Thyroid gland (tissue), 4 donors: Measurements from ENCODE around the gene CTR9. TPM values are rescaled to one million over a fixed set of nuclear protein-coding genes. Genes with fewer than 3 reads are reported as not detected.

Source experiments
- DNase-seq, 2 donors: peaks; one replicate each; pipeline ENCODE4 v3.0.0-alpha.2; 2019
- H3K27ac ChIP-seq, 3 donors: fragments of 200-600 bp; sonication (generic); 1 replicate in 2 of 3; 2 replicates in 1 of 3; pipeline ENCODE4 v1.5.1; 2016 to 2019; ENCODE audit warnings: mild to moderate bottlenecking in 1 of 3, moderate library complexity in 1 of 3
- H3K27me3 ChIP-seq: fragments of 200-600 bp; sonication (generic); one replicate; pipeline ENCODE4 v1.5.1; 2019
- H3K36me3 ChIP-seq, 2 donors: fragments of 200-600 bp; sonication (generic); one replicate each; pipeline ENCODE4 v1.5.1; 2016 to 2019
- H3K4me1 ChIP-seq, 2 donors: fragments of 200-600 bp; sonication (generic); one replicate each; pipeline ENCODE4 v1.5.1; 2017 to 2019
- H3K4me3 ChIP-seq, 3 donors: fragments of 200-600 bp; sonication (generic); replicated peaks in 1 of 3; 1 replicate in 2 of 3; 2 replicates in 1 of 3; pipeline ENCODE4 v1.5.1; 2016; ENCODE audit warnings: mild to moderate bottlenecking in 1 of 3
- H3K9me3 ChIP-seq: fragments of 200-600 bp; sonication (generic); one replicate; pipeline ENCODE4 v1.5.1; 2017
- POLR2A ChIP-seq, 2 donors: fragments of 450-650 bp; IDR thresholded peaks; one replicate each; pipeline ENCODE4 v1.6.1; 2017; ENCODE audit warnings: antibody characterized with exemption in 2 of 2, mild to moderate bottlenecking in 2 of 2, moderate library complexity in 1 of 2
- WGBS, 2 donors: methylation state at CpG; one replicate each; pipeline ENCODE4 v1.1.5; 2017; 5-methylcytosine and 5-hydroxymethylcytosine counted together
- intact Hi-C: fragments of 100-400 bp; cut with DNase I; formaldehyde crosslinking; loops from one replicate; pipeline ENCODE4 v1.15.1; 2023
- total RNA-seq, 4 donors: library from RNA; depleted of rRNA; stranded (reverse); fragments of >200 nt; gene quantifications; one replicate each; pipeline ENCODE4 v1.2.3, GENCODE V29; 2016
- TF ChIP-seq, protein P1 (sequence below), 6 experiments: fragments of 200-600 bp in 3 of 6; fragments of 450-650 bp in 3 of 6; sonication (generic) in 3 of 6; IDR thresholded peaks; one replicate each; pipeline ENCODE4 v1.5.1; 2016 to 2019; ENCODE audit warnings: antibody characterized with exemption in 6 of 6, mild to moderate bottlenecking in 2 of 6, inconsistent platforms in 1 of 6, moderate library complexity in 1 of 6

CTR9 gene
- total RNA-seq, 4 donors from 2014 or later, result 28.9 to 35.3 (median 31.7) TPM

DNA sequence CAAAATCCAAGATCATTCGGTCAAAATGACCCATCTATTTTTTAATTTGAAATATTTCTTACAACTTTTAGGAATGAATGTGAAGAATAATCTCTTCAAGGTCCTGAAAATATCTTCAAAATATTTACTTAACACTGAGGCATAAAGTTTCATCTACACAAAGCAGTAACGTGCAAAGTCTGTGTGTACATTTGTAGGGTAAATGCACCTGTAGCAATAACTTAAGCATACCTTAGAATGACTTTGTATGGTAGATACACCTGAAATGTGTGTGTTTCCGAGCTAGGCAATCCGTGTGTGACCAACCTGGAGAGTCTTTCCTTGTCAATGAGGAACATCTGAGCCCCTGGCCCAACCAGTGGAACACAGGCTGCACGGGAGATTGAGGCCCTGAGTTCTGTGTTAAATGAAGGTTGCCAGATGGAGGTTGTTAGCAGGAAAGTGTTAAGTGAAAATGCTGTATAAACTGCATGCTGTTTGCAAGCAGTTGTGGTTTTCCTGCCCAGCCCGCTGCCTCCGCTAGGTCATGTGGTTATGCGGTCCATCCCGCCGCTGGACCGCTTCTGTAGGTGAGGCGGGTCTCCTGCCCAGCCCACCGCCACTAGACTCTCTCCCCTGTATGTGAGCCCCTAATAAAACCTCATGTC is 7.6 kb upstream of the CTR9 start:
- H3K4me3 ChIP-seq, result no peak overlapping the region
- DNase-seq, result no peak
- no peak overlapping the region for H3K27ac ChIP-seq
- no peaks in the 10 kb centered on the region for H3K27me3 ChIP-seq
- TF ChIP-seq, protein P1, sequence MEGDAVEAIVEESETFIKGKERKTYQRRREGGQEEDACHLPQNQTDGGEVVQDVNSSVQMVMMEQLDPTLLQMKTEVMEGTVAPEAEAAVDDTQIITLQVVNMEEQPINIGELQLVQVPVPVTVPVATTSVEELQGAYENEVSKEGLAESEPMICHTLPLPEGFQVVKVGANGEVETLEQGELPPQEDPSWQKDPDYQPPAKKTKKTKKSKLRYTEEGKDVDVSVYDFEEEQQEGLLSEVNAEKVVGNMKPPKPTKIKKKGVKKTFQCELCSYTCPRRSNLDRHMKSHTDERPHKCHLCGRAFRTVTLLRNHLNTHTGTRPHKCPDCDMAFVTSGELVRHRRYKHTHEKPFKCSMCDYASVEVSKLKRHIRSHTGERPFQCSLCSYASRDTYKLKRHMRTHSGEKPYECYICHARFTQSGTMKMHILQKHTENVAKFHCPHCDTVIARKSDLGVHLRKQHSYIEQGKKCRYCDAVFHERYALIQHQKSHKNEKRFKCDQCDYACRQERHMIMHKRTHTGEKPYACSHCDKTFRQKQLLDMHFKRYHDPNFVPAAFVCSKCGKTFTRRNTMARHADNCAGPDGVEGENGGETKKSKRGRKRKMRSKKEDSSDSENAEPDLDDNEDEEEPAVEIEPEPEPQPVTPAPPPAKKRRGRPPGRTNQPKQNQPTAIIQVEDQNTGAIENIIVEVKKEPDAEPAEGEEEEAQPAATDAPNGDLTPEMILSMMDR (IDR thresholded peaks at IDR 0.05), result no peak
- TF ChIP-seq POLR2A (IDR thresholded peaks at IDR 0.05), result no peak
- no peaks in the 10 kb centered on the region for H3K36me3 ChIP-seq
- no peaks in the 10 kb centered on the region for H3K4me1 ChIP-seq
- no peaks in the 10 kb centered on the region for H3K9me3 ChIP-seq
- intact Hi-C loops, result no loop called here
- 85 to 86% methylated on average over 13 of the region's 13 CpGs for WGBS, 2 donors

DNA sequence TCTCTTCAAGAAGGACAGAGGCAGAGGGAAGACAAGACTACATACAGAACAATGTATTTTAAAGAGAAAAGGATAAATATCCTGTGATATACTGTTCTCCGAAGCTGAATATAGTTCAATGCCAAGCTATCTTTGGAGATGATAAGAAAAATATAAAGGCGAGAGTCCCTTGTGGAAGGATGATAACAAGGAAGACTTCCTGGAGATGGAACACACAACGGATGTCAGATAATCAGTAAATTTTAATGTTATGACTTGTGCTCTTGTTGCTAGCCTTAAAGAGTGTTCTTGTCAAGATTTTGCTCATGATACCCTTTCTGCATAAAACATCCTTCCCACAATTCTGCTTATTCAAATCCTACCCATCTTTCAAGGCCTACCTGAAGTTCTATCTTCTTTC is 6.8 kb upstream of the CTR9 start:
- no peak for DNase-seq
- 88 to 92% methylated on average over 3 of the region's 3 CpGs for WGBS, 2 donors
- Histone ChIP-seq H3K27me3 (no peaks in the 10 kb centered on the region), H3K9me3 (no peaks in the 10 kb centered on the region), H3K4me1 (no peaks in the 10 kb centered on the region), H3K4me3 (no peak overlapping the region), H3K36me3 (no peaks in the 10 kb centered on the region), H3K27ac (no peak overlapping the region)
- intact Hi-C loops, result no loop called here
- TF ChIP-seq, protein P1 (IDR thresholded peaks at IDR 0.05), result no peak
- TF ChIP-seq POLR2A (IDR thresholded peaks at IDR 0.05), result no peak

DNA sequence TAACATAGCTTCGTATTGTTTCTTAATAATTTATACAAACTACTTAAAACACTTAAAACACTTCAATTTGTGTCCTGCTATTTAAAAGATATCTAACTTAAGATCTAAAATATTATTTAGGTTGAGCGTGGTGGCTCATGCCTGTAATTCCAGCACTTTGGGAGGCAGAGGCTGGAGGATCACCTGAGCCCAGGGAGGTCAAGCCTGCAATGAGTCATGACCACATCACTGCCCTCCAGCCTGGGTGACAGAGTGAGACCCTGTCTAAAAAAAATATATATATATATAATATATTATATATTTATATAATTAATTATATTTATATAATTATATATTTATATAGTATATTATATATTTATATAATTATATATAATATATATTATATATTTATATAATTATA is 4.2 kb upstream of the CTR9 start:
- no peaks in the 10 kb centered on the region for H3K9me3 ChIP-seq
- WGBS, 2 donors, result 97 to 98% methylated on average over 2 of the region's 2 CpGs
- no peak overlapping the region for H3K4me3 ChIP-seq
- peaks cover 2 to 3% of the 10 kb centered on the region in 2 donors for H3K4me1 ChIP-seq
- intact Hi-C loops, result no loop called here
- DNase-seq, result no peak
- H3K27ac ChIP-seq, result no peak overlapping the region
- H3K27me3 ChIP-seq, result no peaks in the 10 kb centered on the region
- no peaks in the 10 kb centered on the region for H3K36me3 ChIP-seq
- TF ChIP-seq POLR2A (IDR thresholded peaks at IDR 0.05), result no peak
- TF ChIP-seq, protein P1 (IDR thresholded peaks at IDR 0.05), result no peak

DNA sequence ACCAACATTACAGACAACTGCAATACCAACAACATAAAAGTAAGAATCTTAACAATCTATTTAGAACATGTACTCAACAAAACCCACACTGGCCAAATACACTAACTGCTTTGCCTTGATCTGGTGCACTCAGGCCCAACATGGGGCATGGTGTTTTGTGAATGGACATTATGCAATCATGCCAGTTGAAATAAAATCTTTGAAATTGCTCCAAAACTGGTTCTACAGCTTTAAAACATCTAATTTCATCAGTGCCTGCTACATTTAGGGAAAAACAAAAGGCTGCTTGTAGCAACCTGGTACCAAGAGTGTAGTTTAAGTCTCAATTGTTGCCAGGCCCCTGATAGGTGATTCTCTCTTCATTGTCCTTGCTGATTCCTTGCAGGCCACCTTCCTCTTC is 3.3 kb upstream of the CTR9 start:
- TF ChIP-seq POLR2A (IDR thresholded peaks at IDR 0.05), result no peak
- TF ChIP-seq, protein P1 (IDR thresholded peaks at IDR 0.05), result no peak
- Histone ChIP-seq H3K27ac (no peak overlapping the region), H3K4me1 (peaks cover 6 to 11% of the 10 kb centered on the region in 2 donors), H3K4me3 (no peak overlapping the region), H3K9me3 (no peaks in the 10 kb centered on the region), H3K27me3 (no peaks in the 10 kb centered on the region), H3K36me3 (no peaks in the 10 kb centered on the region)
- no peak for DNase-seq
- intact Hi-C loops, result no loop called here

DNA sequence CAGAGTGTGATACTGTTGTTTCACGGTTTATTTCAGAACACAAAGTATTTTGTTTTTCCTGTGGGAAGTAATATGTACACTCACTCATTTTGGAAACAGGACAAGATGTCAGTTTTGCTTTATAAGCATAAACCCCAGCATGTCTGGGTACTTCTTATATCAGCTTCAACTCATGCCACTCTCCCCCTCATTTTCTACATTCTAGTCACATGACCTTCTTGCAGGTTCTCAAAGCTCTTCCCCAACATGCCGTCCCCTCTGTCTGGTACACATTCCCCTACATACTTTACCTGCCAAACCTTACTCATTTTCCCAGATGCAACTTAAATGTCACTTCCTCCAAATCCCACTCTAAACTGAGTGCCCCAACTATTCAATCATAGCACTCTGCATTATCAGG is 1.6 kb upstream of the CTR9 start:
- DNase-seq, result no peak
- intact Hi-C loops, result no loop called here
- Histone ChIP-seq H3K4me1 (peaks cover 6 to 11% of the 10 kb centered on the region in 2 donors), H3K27me3 (no peaks in the 10 kb centered on the region), H3K4me3 (no peak overlapping the region), H3K36me3 (no peaks in the 10 kb centered on the region), H3K9me3 (no peaks in the 10 kb centered on the region), H3K27ac (no peak overlapping the region)
- 65 to 70% methylated on average over 2 of the region's 2 CpGs for WGBS, 2 donors
- no peak for TF ChIP-seq POLR2A (IDR thresholded peaks at IDR 0.05)
- TF ChIP-seq, protein P1 (IDR thresholded peaks at IDR 0.05), result no peak
